BE2C (cell line): ENCODE data around the gene PKIG.

Experiments used
- DNase-seq: peaks from one replicate; pipeline ENCODE4 v3.0.0-alpha.2; 2020
- H3K27me3 ChIP-seq: fragments of 250-450 bp; sonication (Bioruptor Pico); 2 replicates; pipeline ENCODE4 v1.5.1; 2020; ENCODE audit warnings: mild to moderate bottlenecking
- H3K36me3 ChIP-seq: fragments of 250-450 bp; sonication (Bioruptor Pico); 2 replicates; pipeline ENCODE4 v1.5.1; 2020; ENCODE audit warnings: mild to moderate bottlenecking
- H3K4me1 ChIP-seq: fragments of 250-450 bp; sonication (Bioruptor Pico); 2 replicates; pipeline ENCODE4 v1.5.1; 2020
- H3K4me3 ChIP-seq: 2 replicates; pipeline ENCODE4 v1.5.1; 2011; ENCODE audit warnings: low read depth, low read length
- H3K9me3 ChIP-seq: fragments of 250-450 bp; sonication (Bioruptor Pico); 2 replicates; pipeline ENCODE4 v1.5.1; 2020
- TF ChIP-seq, protein P1 (sequence below): IDR thresholded peaks from 2 replicates; pipeline ENCODE4 v1.5.1; 2012; ENCODE audit warnings: mild to moderate bottlenecking, low read depth, low read length

PKIG gene

DNA sequence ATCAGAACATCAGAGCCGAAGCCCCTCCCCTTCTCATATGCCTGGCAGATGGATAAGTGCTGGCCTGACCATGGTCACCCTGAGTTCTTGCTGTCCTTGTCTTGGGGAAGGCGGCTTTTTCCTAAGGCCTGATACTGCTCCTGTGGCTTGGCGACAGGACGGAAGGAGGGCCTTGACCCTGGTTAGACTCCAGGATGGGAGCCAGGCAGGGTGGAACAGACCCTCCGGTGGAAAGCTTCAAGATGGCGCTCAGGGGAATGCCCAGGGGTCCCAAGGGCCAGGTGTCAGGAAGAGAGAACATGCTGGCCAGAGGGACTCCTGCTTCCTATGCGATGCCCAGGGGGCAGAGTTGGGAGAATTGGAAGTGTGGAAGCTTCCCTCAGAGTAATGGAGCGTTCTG lies 39.6 kb downstream of the PKIG start:
- DNase-seq: no peak
- TF ChIP-seq, protein P1, sequence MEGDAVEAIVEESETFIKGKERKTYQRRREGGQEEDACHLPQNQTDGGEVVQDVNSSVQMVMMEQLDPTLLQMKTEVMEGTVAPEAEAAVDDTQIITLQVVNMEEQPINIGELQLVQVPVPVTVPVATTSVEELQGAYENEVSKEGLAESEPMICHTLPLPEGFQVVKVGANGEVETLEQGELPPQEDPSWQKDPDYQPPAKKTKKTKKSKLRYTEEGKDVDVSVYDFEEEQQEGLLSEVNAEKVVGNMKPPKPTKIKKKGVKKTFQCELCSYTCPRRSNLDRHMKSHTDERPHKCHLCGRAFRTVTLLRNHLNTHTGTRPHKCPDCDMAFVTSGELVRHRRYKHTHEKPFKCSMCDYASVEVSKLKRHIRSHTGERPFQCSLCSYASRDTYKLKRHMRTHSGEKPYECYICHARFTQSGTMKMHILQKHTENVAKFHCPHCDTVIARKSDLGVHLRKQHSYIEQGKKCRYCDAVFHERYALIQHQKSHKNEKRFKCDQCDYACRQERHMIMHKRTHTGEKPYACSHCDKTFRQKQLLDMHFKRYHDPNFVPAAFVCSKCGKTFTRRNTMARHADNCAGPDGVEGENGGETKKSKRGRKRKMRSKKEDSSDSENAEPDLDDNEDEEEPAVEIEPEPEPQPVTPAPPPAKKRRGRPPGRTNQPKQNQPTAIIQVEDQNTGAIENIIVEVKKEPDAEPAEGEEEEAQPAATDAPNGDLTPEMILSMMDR: no peak
- no peaks in the 10 kb centered on the region for H3K36me3 ChIP-seq

DNA sequence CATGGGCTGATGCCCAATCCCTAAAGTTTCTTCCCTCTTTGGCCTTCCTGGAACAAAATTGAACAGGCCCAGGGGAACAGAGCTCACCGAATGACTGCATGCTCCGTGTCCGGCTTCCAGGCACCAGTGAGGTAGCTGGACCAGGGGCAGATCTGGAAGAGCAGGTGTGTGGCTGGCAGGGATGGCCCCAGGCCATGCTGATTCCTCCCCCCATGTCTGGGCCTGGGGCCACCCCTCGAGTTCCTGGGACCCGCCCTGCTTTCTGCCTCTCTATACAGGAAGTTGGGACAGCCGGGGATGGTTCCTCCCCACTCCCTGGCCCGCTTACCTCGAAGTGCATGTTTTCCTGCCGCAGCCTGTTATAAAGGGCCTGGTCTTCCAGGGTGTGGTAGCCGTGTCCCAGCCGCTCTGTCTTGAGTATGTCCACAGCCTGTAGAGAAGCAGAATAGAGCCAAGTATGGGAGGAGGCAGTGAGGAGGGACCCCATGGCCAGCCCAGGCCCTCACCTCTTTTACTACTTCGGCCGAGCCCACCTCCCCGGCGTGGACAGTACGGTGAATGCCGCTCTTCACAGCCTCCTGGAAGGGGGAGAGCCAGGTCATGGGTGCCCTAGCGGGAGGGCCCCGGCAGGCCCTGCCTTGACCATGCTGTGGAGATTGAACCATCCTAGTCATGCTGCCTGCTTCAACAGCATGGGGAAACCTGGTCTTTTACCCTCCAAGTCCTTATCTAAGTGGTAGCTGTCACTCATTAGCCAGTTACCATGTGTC lies 40.3 kb downstream of the PKIG start:
- DNase-seq: no peak
- Histone ChIP-seq H3K27me3 (no peaks in the 10 kb centered on the region), H3K4me3 (no peak overlapping the region), H3K4me1 (no peaks in the 10 kb centered on the region), H3K36me3 (no peaks in the 10 kb centered on the region), H3K9me3 (no peaks in the 10 kb centered on the region)
- TF ChIP-seq, protein P1: no peak

More for the DNA sequence above, 39.6 kb downstream of the PKIG start:
- Histone ChIP-seq H3K27me3 (no peaks in the 10 kb centered on the region), H3K4me3 (no peak overlapping the region), H3K9me3 (no peaks in the 10 kb centered on the region), H3K4me1 (no peaks in the 10 kb centered on the region)

DNA sequence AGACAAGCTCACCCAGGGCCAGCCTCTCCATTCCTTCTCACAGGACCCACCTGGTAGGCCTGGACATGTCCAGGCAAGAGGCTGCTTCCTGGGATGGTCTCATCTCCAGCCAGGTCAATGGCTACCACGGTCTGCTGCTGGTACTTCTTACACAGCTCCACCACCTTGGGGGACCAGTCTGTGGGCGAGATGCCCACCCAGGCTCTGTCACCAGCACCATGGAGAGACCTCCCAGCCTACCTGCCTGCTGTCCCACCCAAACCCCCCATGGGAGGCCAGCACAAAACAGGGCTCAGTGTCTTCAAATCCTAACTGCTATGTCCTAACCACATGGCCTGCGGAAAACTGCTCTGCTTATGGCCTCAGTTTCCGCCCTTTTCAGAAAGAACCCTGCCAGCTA lies 41.8 kb downstream of the PKIG start:
- no peak for DNase-seq
- H3K27me3 ChIP-seq: no peaks in the 10 kb centered on the region
- H3K4me1 ChIP-seq: no peaks in the 10 kb centered on the region
- no peaks in the 10 kb centered on the region for H3K9me3 ChIP-seq
- TF ChIP-seq, protein P1: no peak
- H3K4me3 ChIP-seq: no peak overlapping the region
- H3K36me3 ChIP-seq: no peaks in the 10 kb centered on the region

DNA sequence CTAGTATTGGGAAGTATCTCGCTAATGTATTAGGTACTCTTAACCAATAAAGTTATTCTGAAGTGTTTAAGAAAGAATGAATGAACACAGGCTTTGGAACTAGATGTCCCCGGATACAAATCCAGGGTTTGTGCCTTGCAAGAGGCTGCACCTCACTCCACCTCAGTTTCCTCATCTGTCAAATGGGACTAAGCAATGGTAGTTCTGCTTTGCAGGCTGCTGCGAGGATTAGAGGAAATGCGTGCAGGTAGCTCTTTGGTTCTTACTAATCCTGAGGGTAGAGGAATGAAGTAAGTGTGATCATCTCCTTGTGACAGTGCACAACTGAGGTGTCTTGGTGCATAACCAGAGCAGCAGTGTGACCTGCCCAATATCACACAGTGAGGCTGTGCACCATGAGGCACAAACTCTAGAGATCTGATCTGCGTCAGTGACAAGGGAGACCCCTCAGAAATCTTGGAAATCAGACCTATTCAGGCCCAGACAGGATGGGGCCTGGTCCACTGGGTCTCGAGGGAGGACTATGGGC lies 42.4 kb downstream of the PKIG start:
- H3K27me3 ChIP-seq: no peaks in the 10 kb centered on the region
- DNase-seq: no peak
- TF ChIP-seq, protein P1: no peak

DNA sequence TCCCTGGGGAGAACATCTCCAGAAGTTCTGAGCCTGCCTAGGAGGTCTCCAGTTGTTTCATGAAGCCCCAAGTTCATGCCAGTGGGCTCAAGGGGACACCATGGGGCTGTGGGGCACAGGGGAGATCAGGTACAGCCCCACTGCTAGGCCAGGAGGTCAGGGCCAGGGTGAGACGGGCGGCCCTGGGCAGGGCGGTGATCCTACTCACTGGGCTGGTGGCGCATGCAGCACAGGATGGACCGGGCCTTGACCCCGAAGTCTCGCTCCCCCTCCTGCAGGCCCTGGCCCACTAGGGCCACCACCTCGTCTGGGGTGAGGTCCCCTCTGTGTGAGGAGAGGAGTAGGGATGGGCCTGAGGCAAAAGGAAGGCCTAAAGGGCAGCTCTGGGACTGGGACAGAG lies 43.0 kb downstream of the PKIG start:
- Histone ChIP-seq H3K4me1 (no peaks in the 10 kb centered on the region), H3K4me3 (no peak overlapping the region), H3K27me3 (no peaks in the 10 kb centered on the region), H3K9me3 (no peaks in the 10 kb centered on the region), H3K36me3 (no peaks in the 10 kb centered on the region)
- DNase-seq: no peak
- TF ChIP-seq, protein P1: no peak

More for the DNA sequence above, 42.4 kb downstream of the PKIG start:
- H3K4me1 ChIP-seq: no peaks in the 10 kb centered on the region
- no peaks in the 10 kb centered on the region for H3K36me3 ChIP-seq
- H3K4me3 ChIP-seq: no peak overlapping the region
- H3K9me3 ChIP-seq: no peaks in the 10 kb centered on the region

DNA sequence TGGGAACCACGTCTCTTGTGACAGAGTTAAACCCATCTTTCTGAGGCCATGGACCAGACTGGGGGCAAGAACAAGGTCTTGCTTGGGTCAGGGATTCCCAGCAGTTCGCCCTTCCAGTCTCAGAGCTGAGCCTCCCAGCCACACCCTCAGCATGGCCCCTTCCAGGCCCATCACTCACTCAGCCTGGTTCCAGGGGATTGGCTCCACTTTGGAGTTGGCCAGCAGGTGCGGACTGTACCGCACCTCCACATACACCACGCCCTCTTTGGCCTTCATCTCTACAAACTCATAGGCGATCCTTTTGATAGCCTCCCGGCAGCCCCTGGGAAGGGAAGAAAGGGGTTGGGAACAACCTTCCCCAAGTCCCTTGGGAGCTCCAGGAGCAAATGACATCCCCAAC lies 43.9 kb downstream of the PKIG start:
- Histone ChIP-seq H3K9me3 (no peaks in the 10 kb centered on the region), H3K27me3 (no peaks in the 10 kb centered on the region), H3K4me3 (no peak overlapping the region), H3K4me1 (no peaks in the 10 kb centered on the region), H3K36me3 (no peaks in the 10 kb centered on the region)
- DNase-seq: no peak
- TF ChIP-seq, protein P1: no peak
